HepG2 (cell line): ENCODE results near the gene NRL. TPM values are rescaled to one million over a fixed set of nuclear protein-coding genes. Genes with fewer than 3 reads are reported as not detected.

ENCODE experiments used
- GABPB1 ChIP-seq: IDR thresholded peaks from 2 replicates; pipeline ENCODE4 v1.6.1; 2016; ENCODE audit warnings: mild to moderate bottlenecking, missing genetic modification reagents, moderate library complexity, missing compliant biosample characterization
- GATAD1 ChIP-seq: IDR thresholded peaks from 2 replicates; pipeline ENCODE4 v1.6.1; 2016; ENCODE audit warnings: missing genetic modification reagents, missing compliant biosample characterization
- JARID2 ChIP-seq: sonication (generic); formaldehyde crosslinking; IDR thresholded peaks from 2 replicates; pipeline ENCODE4 v1.8.1; 2023; ENCODE audit warnings: missing genetic modification reagents, inconsistent platforms; ENCODE audit not compliant: insufficient replicate concordance
- NPAS2 ChIP-seq: sonication (generic); formaldehyde crosslinking; IDR thresholded peaks from 2 replicates; pipeline ENCODE4 v1.8.0; 2022; ENCODE audit warnings: mild to moderate bottlenecking, missing genetic modification reagents, borderline replicate concordance
- SALL2 ChIP-seq: sonication (generic); formaldehyde crosslinking; IDR thresholded peaks from 2 replicates; pipeline ENCODE4 v1.8.1; 2023; ENCODE audit warnings: mild to moderate bottlenecking, missing genetic modification reagents, inconsistent platforms
- SMAD9 ChIP-seq: sonication (generic); formaldehyde crosslinking; IDR thresholded peaks from 2 replicates; pipeline ENCODE4 v1.5.1; 2020; ENCODE audit warnings: mild to moderate bottlenecking, missing genetic modification reagents
- YY1 ChIP-seq: IDR thresholded peaks from 2 replicates; pipeline ENCODE4 v1.6.1; 2011; ENCODE audit warnings: low read length, low read depth, moderate library complexity, mild to moderate bottlenecking; ENCODE audit not compliant: insufficient read depth, insufficient replicate concordance
- ZBTB3 ChIP-seq: sonication (generic); formaldehyde crosslinking; IDR thresholded peaks from 2 replicates; pipeline ENCODE4 v1.4.0; 2020; ENCODE audit warnings: low read depth, mild to moderate bottlenecking, moderate library complexity, missing genetic modification reagents, borderline replicate concordance
- ZNF30 ChIP-seq: sonication (generic); formaldehyde crosslinking; IDR thresholded peaks from 2 replicates; pipeline ENCODE4 v1.5.0; 2020; ENCODE audit warnings: mild to moderate bottlenecking, missing genetic modification reagents
- ZNF609 ChIP-seq: sonication (generic); formaldehyde crosslinking; IDR thresholded peaks from 2 replicates; pipeline ENCODE4 v1.4.0; 2020; ENCODE audit warnings: mild to moderate bottlenecking, missing genetic modification reagents, borderline replicate concordance
- ZNF674 ChIP-seq: sonication (generic); formaldehyde crosslinking; IDR thresholded peaks from 2 replicates; pipeline ENCODE4 v1.5.0; 2020; ENCODE audit warnings: low read depth, mild to moderate bottlenecking, missing genetic modification reagents
- ZNF687 ChIP-seq: sonication (generic); formaldehyde crosslinking; IDR thresholded peaks from 2 replicates; pipeline ENCODE4 v1.5.1; 2020; ENCODE audit warnings: mild to moderate bottlenecking, missing genetic modification reagents, moderate library complexity
- ZNF772 ChIP-seq: sonication (generic); formaldehyde crosslinking; IDR thresholded peaks from 2 replicates; pipeline ENCODE4 v1.5.0; 2020; ENCODE audit warnings: mild to moderate bottlenecking, missing genetic modification reagents
- ZNF777 ChIP-seq: sonication (generic); formaldehyde crosslinking; IDR thresholded peaks from 2 replicates; pipeline ENCODE4 v1.4.0; 2020; ENCODE audit warnings: missing genetic modification reagents
- polyA plus RNA-seq, 8 experiments: library from polyadenylated mRNA; depleted of rRNA in 3 of 8; stranded (reverse) in 7 of 8; unstranded in 1 of 8; fragments of >200 nt; fragmentation: Illumina TruSeq in 4 of 8; extraction: Trizol in 4 of 8; gene quantifications; 2 replicates each; pipeline versions ENCODE4 v1.2.1 to v1.2.3, GENCODE V29; 2011 to 2016; ENCODE audit warnings: low read depth in 4 of 8, missing spikeins in 1 of 8, mixed read lengths in 1 of 8; ENCODE audit not compliant: insufficient read depth in 1 of 8
- total RNA-seq, 5 experiments: library from RNA; depleted of rRNA; stranded (reverse); fragments of >200 nt; fragmentation: Illumina TruSeq; extraction: Trizol; gene quantifications; 2 replicates each; pipeline ENCODE4 v1.2.3, GENCODE V29; 2016; ENCODE audit warnings: low read depth in 1 of 5

The NRL gene
- total and polyA plus RNA-seq, 2 of the 13 experiments (the other 11 are each of a cell fraction or from before 2014, with no cell fraction given): 2.5 to 4.7 TPM

GRCh38 chr14:24036169-24036962, 78.4 kb downstream of the NRL start (continued):
- TF ChIP-seq ZNF687 (CRISPR knock-in tag) (peak; percentile 95), NPAS2 (CRISPR knock-in tag) (0 out of 2 replicates have a peak, but pooled peaks have one; percentile 14), JARID2 (no peak), ZNF772 (CRISPR knock-in tag) (peak; percentile 85), YY1 (peak; percentile 73), GABPB1 (peak; percentile 75), ZBTB3 (CRISPR knock-in tag) (peak; percentile 75; the same call in 1 of the 2 replicates), SALL2 (CRISPR knock-in tag) (peak; percentile 62; the same call in 1 of the 2 replicates), ZNF674 (CRISPR knock-in tag) (peak; percentile 77; the same call in 1 of the 2 replicates), GATAD1 (CRISPR knock-in tag) (peak; percentile 79), ZNF609 (CRISPR knock-in tag) (peak; percentile 73), ZNF777 (CRISPR knock-in tag) (no peak; the same call in 1 of the 2 replicates), ZNF30 (CRISPR knock-in tag) (0 out of 2 replicates have a peak, but pooled peaks have one; percentile 36), SMAD9 (no peak)
